ENCODE measurements around the gene DLG5. TPM values are rescaled to one million over a fixed set of nuclear protein-coding genes. Genes with fewer than 3 reads are reported as not detected.

The DLG5 gene
- total RNA-seq, 1 donor from 2014 or later: 7.8 TPM

DNA sequence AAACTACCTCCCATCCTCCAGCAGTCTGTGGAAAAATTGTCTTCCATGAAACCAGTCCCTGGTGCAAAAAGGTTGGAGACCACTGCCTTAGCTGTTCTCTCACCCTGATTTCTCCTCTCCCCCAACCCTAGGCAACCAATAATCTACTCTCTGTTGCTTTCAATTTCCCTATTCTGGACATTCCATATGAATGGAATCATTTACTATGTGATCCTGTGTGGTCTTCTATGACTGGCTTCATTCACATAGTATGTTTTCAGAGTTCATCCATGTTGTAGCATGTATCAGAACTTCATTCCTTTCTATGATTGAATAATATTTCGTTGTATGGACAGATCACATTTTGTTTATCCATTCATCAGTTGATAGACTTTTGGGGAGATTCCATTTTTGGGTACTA lies 38.3 kb upstream of the DLG5 start:
- H3K4me3 Mint-ChIP-seq (ENCODE audit: low read depth): no peak overlapping the region
- DNase-seq (ENCODE audit: low spot score): no peak
- intact Hi-C loops (cut with micrococcal nuclease): no loop called here
- no peaks in the 10 kb centered on the region for H3K27me3 Mint-ChIP-seq (ENCODE audit: low read depth)
- H3K27ac Mint-ChIP-seq: no peak overlapping the region
- peaks cover 13% of the 10 kb centered on the region for H3K9me3 Mint-ChIP-seq
- no peaks in the 10 kb centered on the region for H3K4me1 Mint-ChIP-seq (ENCODE audit: low read depth)
- H3K36me3 Mint-ChIP-seq (ENCODE audit: low read depth): no peaks in the 10 kb centered on the region

GRCh38 chr10:77963901-77964300 lies 37.3 kb upstream of the DLG5 start:
- intact Hi-C loops (cut with micrococcal nuclease): no loop called here
- no peak for DNase-seq (ENCODE audit: low spot score)
- H3K36me3 Mint-ChIP-seq (ENCODE audit: low read depth): no peaks in the 10 kb centered on the region
- no peak overlapping the region for H3K4me3 Mint-ChIP-seq (ENCODE audit: low read depth)
- H3K27ac Mint-ChIP-seq: no peak overlapping the region
- H3K27me3 Mint-ChIP-seq (ENCODE audit: low read depth): no peaks in the 10 kb centered on the region
- H3K9me3 Mint-ChIP-seq: peaks cover 13% of the 10 kb centered on the region
- no peaks in the 10 kb centered on the region for H3K4me1 Mint-ChIP-seq (ENCODE audit: low read depth)

- Mint-ChIP-seq H3K4me3 (ENCODE audit: low read depth) (no peak overlapping the region), H3K27me3 (ENCODE audit: low read depth) (no peaks in the 10 kb centered on the region), H3K36me3 (ENCODE audit: low read depth) (no peaks in the 10 kb centered on the region), H3K4me1 (ENCODE audit: low read depth) (no peaks in the 10 kb centered on the region), H3K9me3 (peaks cover 13% of the 10 kb centered on the region), H3K27ac (no peak overlapping the region)
- intact Hi-C loops (cut with micrococcal nuclease): no loop called here
- no peak for DNase-seq (ENCODE audit: low spot score)
Observed at GRCh38 chr10:77962350-77963146, 36.0 kb upstream of the DLG5 start.

- Mint-ChIP-seq H3K9me3 (peaks cover 13% of the 10 kb centered on the region), H3K36me3 (ENCODE audit: low read depth) (no peaks in the 10 kb centered on the region), H3K4me1 (ENCODE audit: low read depth) (no peaks in the 10 kb centered on the region), H3K4me3 (ENCODE audit: low read depth) (no peak overlapping the region), H3K27me3 (ENCODE audit: low read depth) (no peaks in the 10 kb centered on the region), H3K27ac (no peak overlapping the region)
- DNase-seq (ENCODE audit: low spot score): no peak
- intact Hi-C loops (cut with micrococcal nuclease): no loop called here
Observed at GRCh38 chr10:77961668-77962067, 35.1 kb upstream of the DLG5 start.

DNA sequence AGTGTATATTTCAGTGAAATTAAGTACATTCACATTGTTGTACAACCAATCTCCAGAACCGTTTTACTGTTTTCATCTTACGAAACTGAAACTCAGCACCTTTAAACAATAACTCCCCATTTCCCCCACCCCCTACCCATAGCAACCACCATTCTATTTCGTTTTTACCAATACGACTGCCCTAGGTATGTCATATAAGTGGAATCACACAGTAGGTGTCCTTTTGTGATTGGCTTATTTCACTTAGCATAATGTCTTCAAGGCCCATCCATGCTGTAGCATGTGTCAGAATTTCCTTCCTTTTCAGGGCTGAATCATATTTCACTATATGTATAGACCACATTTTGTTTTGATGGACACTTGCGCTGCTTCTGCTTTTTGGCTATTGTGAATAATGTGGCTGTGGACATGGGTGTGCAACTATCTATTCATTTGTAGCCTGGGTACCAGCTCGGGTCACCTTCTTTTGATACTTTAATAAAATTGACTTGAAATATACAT lies 34.3 kb upstream of the DLG5 start:
- Mint-ChIP-seq H3K4me3 (ENCODE audit: low read depth) (no peak overlapping the region), H3K4me1 (ENCODE audit: low read depth) (no peaks in the 10 kb centered on the region), H3K27ac (no peak overlapping the region), H3K9me3 (peaks cover 13% of the 10 kb centered on the region), H3K27me3 (ENCODE audit: low read depth) (no peaks in the 10 kb centered on the region), H3K36me3 (ENCODE audit: low read depth) (no peaks in the 10 kb centered on the region)
- intact Hi-C loops (cut with micrococcal nuclease): no loop called here
- DNase-seq (ENCODE audit: low spot score): no peak

DNA sequence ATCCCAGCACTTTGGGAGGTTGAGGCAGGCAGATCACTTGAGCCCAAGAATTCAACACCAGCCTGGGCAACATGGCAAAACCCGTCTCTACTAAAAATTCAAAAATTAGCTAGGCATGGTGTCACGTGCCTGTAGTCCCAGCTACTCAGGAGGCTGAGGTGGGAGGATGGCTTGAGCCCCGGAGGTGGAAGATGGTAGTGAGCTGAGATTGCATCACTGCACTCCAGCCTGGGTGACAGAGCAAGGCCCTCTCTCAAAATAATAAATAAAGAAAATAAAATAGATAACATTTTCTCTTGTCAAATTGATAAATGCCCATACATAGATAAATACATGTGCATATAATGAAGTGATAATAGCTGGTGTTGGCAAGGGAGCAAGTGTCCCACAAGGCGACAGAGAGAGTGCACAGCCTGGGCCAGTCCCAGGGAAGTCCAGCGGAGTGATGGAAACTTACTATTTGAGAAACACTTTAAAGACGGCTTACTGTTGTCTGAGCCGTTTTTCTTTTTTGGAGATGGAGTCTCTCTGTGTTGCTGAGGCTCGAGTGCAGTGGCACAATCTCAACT lies 33.4 kb upstream of the DLG5 start:
- H3K27me3 Mint-ChIP-seq (ENCODE audit: low read depth): peaks cover under 1% of the 10 kb centered on the region
- no peak for DNase-seq (ENCODE audit: low spot score)
- H3K27ac Mint-ChIP-seq: no peak overlapping the region
- H3K9me3 Mint-ChIP-seq: peaks cover 12% of the 10 kb centered on the region
- no peaks in the 10 kb centered on the region for H3K4me1 Mint-ChIP-seq (ENCODE audit: low read depth)
- no peak overlapping the region for H3K4me3 Mint-ChIP-seq (ENCODE audit: low read depth)
- H3K36me3 Mint-ChIP-seq (ENCODE audit: low read depth): no peaks in the 10 kb centered on the region
- intact Hi-C loops (cut with micrococcal nuclease): no loop called here

- Mint-ChIP-seq H3K27ac (no peak overlapping the region), H3K4me1 (ENCODE audit: low read depth) (no peaks in the 10 kb centered on the region), H3K4me3 (ENCODE audit: low read depth) (no peak overlapping the region), H3K36me3 (ENCODE audit: low read depth) (no peaks in the 10 kb centered on the region), H3K9me3 (peaks cover 8% of the 10 kb centered on the region), H3K27me3 (ENCODE audit: low read depth) (peaks cover 2% of the 10 kb centered on the region)
- DNase-seq (ENCODE audit: low spot score): no peak
- intact Hi-C loops (cut with micrococcal nuclease): no loop called here
Observed at GRCh38 chr10:77959384-77959783, 32.8 kb upstream of the DLG5 start.

- H3K36me3 Mint-ChIP-seq (ENCODE audit: low read depth): peaks cover 4% of the 10 kb centered on the region
- H3K9me3 Mint-ChIP-seq: peaks cover 20% of the 10 kb centered on the region
- no peak for DNase-seq (ENCODE audit: low spot score)
- H3K4me1 Mint-ChIP-seq (ENCODE audit: low read depth): no peaks in the 10 kb centered on the region
- intact Hi-C loops (cut with micrococcal nuclease): no loop called here
- H3K27me3 Mint-ChIP-seq (ENCODE audit: low read depth): peaks cover 2% of the 10 kb centered on the region
- no peak overlapping the region for H3K4me3 Mint-ChIP-seq (ENCODE audit: low read depth)
- H3K27ac Mint-ChIP-seq: no peak overlapping the region
Observed at GRCh38 chr10:77955136-77955535, 28.6 kb upstream of the DLG5 start.

DNA sequence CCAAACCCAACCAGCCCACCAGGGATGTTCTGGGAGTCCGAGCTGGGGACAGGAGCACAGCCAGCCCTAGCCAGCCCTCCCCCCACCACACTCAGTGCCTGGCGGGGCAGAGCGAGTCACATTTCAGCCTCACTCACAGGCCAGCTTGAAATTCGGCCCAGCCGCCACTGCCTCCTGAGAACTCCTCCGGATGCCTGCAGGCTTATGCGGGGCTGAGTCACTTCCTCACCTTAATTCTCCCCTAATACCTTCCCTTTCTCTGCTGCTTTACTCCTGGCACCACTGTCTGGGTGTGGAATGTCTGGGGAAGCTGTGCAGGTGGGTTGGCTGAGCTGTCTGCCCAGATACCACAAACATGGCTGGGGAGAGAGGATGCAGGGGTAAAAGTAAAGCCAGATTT lies 22.6 kb upstream of the DLG5 start:
- Mint-ChIP-seq H3K4me1 (ENCODE audit: low read depth) (no peaks in the 10 kb centered on the region), H3K27me3 (ENCODE audit: low read depth) (no peaks in the 10 kb centered on the region), H3K4me3 (ENCODE audit: low read depth) (no peak overlapping the region), H3K9me3 (peaks cover 20% of the 10 kb centered on the region), H3K27ac (no peak overlapping the region), H3K36me3 (ENCODE audit: low read depth) (peaks cover 4% of the 10 kb centered on the region)
- DNase-seq (ENCODE audit: low spot score): no peak
- intact Hi-C loops (cut with micrococcal nuclease): no loop called here

GRCh38 chr10:77946084-77946483 lies 19.5 kb upstream of the DLG5 start:
- no peaks in the 10 kb centered on the region for H3K4me1 Mint-ChIP-seq (ENCODE audit: low read depth)
- no peak for DNase-seq (ENCODE audit: low spot score)
- peaks cover 4% of the 10 kb centered on the region for H3K36me3 Mint-ChIP-seq (ENCODE audit: low read depth)
- peaks cover 9% of the 10 kb centered on the region for H3K9me3 Mint-ChIP-seq
- intact Hi-C loops (cut with micrococcal nuclease): no loop called here
- H3K27ac Mint-ChIP-seq: no peak overlapping the region
- H3K27me3 Mint-ChIP-seq (ENCODE audit: low read depth): no peaks in the 10 kb centered on the region
- no peak overlapping the region for H3K4me3 Mint-ChIP-seq (ENCODE audit: low read depth)

DNA sequence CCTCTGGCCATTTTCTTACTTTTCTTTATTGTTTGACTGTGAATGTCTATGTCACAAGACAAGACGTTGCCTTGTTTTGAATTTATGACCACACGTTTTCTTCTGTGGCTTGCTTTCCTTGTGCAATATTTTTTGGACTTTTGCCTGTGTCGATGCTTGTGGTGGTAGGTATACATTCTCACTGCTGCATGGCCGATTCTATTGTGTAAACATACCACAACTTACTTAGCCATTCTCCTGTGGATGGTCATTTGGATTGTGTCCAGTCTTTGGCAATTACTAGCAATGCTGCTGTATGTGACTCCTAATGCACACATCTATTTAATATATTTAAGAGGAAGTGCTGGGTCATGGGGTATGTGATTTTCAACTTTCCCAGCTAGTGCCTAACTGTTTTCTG lies 18.0 kb upstream of the DLG5 start:
- DNase-seq (ENCODE audit: low spot score): no peak
- H3K27ac Mint-ChIP-seq: no peak overlapping the region
- no peaks in the 10 kb centered on the region for H3K4me1 Mint-ChIP-seq (ENCODE audit: low read depth)
- peaks cover 2% of the 10 kb centered on the region for H3K27me3 Mint-ChIP-seq (ENCODE audit: low read depth)
- intact Hi-C loops (cut with micrococcal nuclease): no loop called here
- no peaks in the 10 kb centered on the region for H3K36me3 Mint-ChIP-seq (ENCODE audit: low read depth)
- no peaks in the 10 kb centered on the region for H3K9me3 Mint-ChIP-seq
- H3K4me3 Mint-ChIP-seq (ENCODE audit: low read depth): no peak overlapping the region

DNA sequence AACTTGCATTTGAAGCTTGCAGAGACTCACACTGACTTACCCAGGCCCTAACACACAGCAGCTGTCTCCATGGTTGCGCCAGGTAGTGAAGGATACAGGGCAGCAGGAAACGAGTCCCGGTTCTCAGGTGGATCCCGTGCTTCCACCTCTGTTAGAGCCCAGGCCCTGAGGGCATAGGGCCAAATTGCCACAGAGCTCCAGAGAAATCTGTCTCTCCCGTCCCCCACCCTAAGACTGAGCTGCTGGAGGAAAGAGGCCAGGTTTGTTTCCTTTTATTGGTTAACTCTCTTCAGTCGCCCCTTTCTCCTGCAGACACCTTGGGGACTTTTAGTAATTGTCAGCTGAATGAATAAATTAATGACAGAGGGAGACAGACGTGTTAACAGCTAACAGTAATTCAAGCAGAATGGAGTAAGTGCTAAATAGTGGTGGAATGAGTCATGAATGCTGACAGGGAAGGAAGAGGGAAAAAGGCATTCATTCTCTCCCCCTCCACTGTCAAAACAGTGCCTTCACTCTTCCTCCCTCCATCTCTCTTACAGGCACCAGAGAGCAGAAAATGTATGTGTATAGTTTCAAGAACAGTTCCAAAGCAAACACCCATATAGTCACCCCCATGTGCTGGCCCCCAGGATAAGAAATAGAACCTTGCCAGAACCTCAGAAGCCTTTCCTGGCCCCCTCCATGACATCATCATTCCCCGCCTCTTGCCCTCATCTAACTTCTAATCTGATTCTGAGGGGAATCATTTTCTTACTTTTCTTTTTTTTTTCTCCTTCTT lies 16.8 kb upstream of the DLG5 start:
- no peak overlapping the region for H3K27ac Mint-ChIP-seq
- DNase-seq (ENCODE audit: low spot score): no peak
- peaks cover 2% of the 10 kb centered on the region for H3K27me3 Mint-ChIP-seq (ENCODE audit: low read depth)
- intact Hi-C loops (cut with micrococcal nuclease): no loop called here
- no peak overlapping the region for H3K4me3 Mint-ChIP-seq (ENCODE audit: low read depth)
- no peaks in the 10 kb centered on the region for H3K4me1 Mint-ChIP-seq (ENCODE audit: low read depth)
- H3K9me3 Mint-ChIP-seq: no peaks in the 10 kb centered on the region
- H3K36me3 Mint-ChIP-seq (ENCODE audit: low read depth): no peaks in the 10 kb centered on the region

DNA sequence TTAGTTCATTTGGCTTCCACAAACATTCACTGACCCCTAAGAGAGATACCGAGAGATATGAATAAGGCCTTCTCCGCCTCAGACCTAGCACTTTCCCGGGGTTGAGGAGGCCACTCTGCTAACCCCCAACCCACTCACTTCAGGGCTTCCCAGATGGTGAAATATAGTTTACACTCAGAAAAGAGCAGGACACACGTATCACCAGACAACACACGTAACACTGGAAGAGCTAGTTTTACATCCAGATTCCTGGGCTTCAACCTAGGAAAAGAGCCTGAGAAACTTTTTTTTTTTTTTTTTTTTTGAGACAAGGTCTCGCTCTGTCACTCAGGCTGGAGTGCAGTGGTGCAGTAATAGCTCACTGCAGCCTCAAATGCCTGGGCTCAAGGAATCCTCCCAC lies 15.2 kb upstream of the DLG5 start:
- Mint-ChIP-seq H3K36me3 (ENCODE audit: low read depth) (no peaks in the 10 kb centered on the region), H3K27ac (no peak overlapping the region), H3K9me3 (no peaks in the 10 kb centered on the region), H3K4me3 (ENCODE audit: low read depth) (no peak overlapping the region), H3K27me3 (ENCODE audit: low read depth) (peaks cover 2% of the 10 kb centered on the region), H3K4me1 (ENCODE audit: low read depth) (no peaks in the 10 kb centered on the region)
- no peak for DNase-seq (ENCODE audit: low spot score)
- intact Hi-C loops (cut with micrococcal nuclease): no loop called here

Data from activated T-helper 2 cell treated with anti-CD3 and anti-CD28 coated beads, Interferon-gamma antibody, Interleukin-2, Interleukin-4, amounts not matched to agents 10 μg/mL and 5 μg/mL and 100 μg/mL, durations not matched to agents 14 hours and 24 hours and 36 hours (primary cell).